Liver (tissue), 9 donors: ENCODE results near the gene CORO1A. TPM values are rescaled to one million over a fixed set of nuclear protein-coding genes. Genes with fewer than 3 reads are reported as not detected.
"Not testable (repeated sequence)": the region's sequence is repeated elsewhere in the genome, so short reads cannot be mapped to it uniquely, and the experiment has no call there.

Experiments used
- DNase-seq: peaks from one replicate; pipeline ENCODE4 v3.0.0-alpha.2; 2017; ENCODE audit warnings: low spot score
- H3K27ac ChIP-seq, 2 donors: one replicate each; pipeline ENCODE4 v1.7.0; 2013; ENCODE audit warnings: inconsistent platforms in 2 of 2, low read length in 2 of 2, control low read depth in 1 of 2, low read depth in 1 of 2, mild to moderate bottlenecking in 1 of 2
- H3K27me3 ChIP-seq, 4 donors: one replicate each; pipeline versions ENCODE4 v1.6.1 to v1.7.0; 2013; ENCODE audit warnings: low read length in 3 of 4, inconsistent platforms in 1 of 4, mild to moderate bottlenecking in 1 of 4, moderate library complexity in 1 of 4; ENCODE audit not compliant: control insufficient read depth in 4 of 4, insufficient read depth in 4 of 4
- H3K36me3 ChIP-seq, 4 donors: one replicate each; pipeline versions ENCODE4 v1.6.1 to v1.7.0; 2013; ENCODE audit warnings: low read length in 3 of 4, mild to moderate bottlenecking in 3 of 4, low read depth in 1 of 4, moderate library complexity in 1 of 4; ENCODE audit not compliant: control insufficient read depth in 4 of 4, insufficient read depth in 3 of 4
- H3K4me1 ChIP-seq, 4 donors: one replicate each; pipeline versions ENCODE4 v1.6.1 to v1.7.0; 2013; ENCODE audit warnings: low read length in 3 of 4, mild to moderate bottlenecking in 3 of 4, moderate library complexity in 1 of 4; ENCODE audit not compliant: control insufficient read depth in 4 of 4, insufficient read depth in 4 of 4
- H3K4me3 ChIP-seq, 3 donors: one replicate each; pipeline versions ENCODE4 v1.6.1 to v1.7.0; 2013; ENCODE audit warnings: low read length in 3 of 3, control low read depth in 1 of 3, low read depth in 1 of 3, mild to moderate bottlenecking in 1 of 3
- H3K9ac ChIP-seq, 2 donors: one replicate each; pipeline ENCODE4 v1.7.0; 2013; ENCODE audit warnings: low read length in 2 of 2, mild to moderate bottlenecking in 2 of 2, moderate library complexity in 2 of 2, control low read depth in 1 of 2, low read depth in 1 of 2
- H3K9me3 ChIP-seq, 4 donors: one replicate each; pipeline versions ENCODE4 v1.6.1 to v1.7.0; 2013; ENCODE audit warnings: low read length in 3 of 4; ENCODE audit not compliant: control insufficient read depth in 4 of 4
- WGBS: extraction: QIAGEN DNeasy Blood & Tissue Kit; methylation state at CpG from one replicate; pipeline ENCODE4 v1.1.7; 2013; 5-methylcytosine and 5-hydroxymethylcytosine counted together
- polyA plus RNA-seq, 2 donors: library from polyadenylated mRNA; stranded (reverse) in 1 of 2; unstranded in 1 of 2; fragments of 200-250 nt in 1 of 2; fragments of >200 nt in 1 of 2; fragmentation: Nextera tagmentation in 1 of 2; extraction: Ambion mirVana in 1 of 2; gene quantifications; one replicate each; pipeline versions ENCODE4 v1.2.1 to v1.2.3, GENCODE V29; 2013 to 2015
- total RNA-seq, 2 donors: library from RNA; depleted of rRNA; stranded (reverse); fragments of >200 nt; gene quantifications; one replicate each; pipeline ENCODE4 v1.2.3, GENCODE V29; 2014
- donor health status: healthy.
- donor health status: healthy.
- donor health status: healthy.
- donor health status: healthy.
- donor health status: healthy.

CORO1A gene
- total and polyA plus RNA-seq, 4 donors: 6.0 to 26.7 (median 14.7) TPM

- H3K9ac ChIP-seq, DNase-seq, H3K4me3 ChIP-seq, H3K27ac ChIP-seq, H3K9me3 ChIP-seq, H3K27me3 ChIP-seq, H3K4me1 ChIP-seq, H3K36me3 ChIP-seq: not testable (repeated sequence)
- WGBS: 59% methylated on average over 1 of the region's 2 CpGs
Observed at GRCh38 chr16:30197001-30197400, 13.6 kb downstream of the CORO1A start.

GRCh38 chr16:30199049-30199448 lies 15.6 kb downstream of the CORO1A start, which contains the start of gene SULT1A3:
SULT1A3 (plus strand) TSS chr16:30199255; CDS start chr16:30200729, 1,474 bp downstream.
- not testable (repeated sequence) for DNase-seq, H3K27ac ChIP-seq, H3K4me3 ChIP-seq, H3K9ac ChIP-seq, H3K27me3 ChIP-seq, H3K4me1 ChIP-seq, H3K9me3 ChIP-seq, H3K36me3 ChIP-seq
- WGBS: no CpG with 5 or more reads among the region's 3 CpGs

GRCh38 chr16:30199608-30200343 lies 16.4 kb downstream of the CORO1A start:
- H3K27ac ChIP-seq, H3K36me3 ChIP-seq: not testable (repeated sequence)
- WGBS: no CpG with 5 or more reads among the region's 15 CpGs

GRCh38 chr16:30205541-30206236 lies 22.3 kb downstream of the CORO1A start:
- not testable (repeated sequence) for H3K27me3 ChIP-seq, DNase-seq, H3K27ac ChIP-seq, H3K9ac ChIP-seq, H3K36me3 ChIP-seq, H3K9me3 ChIP-seq, H3K4me1 ChIP-seq
- WGBS: 5% methylated on average over 20 of the region's 52 CpGs
- peak overlapping the region in 1 of 3 donors; percentile 40 for H3K4me3 ChIP-seq

More at GRCh38 chr16:30199608-30200343, 16.4 kb downstream of the CORO1A start:
- not testable (repeated sequence) for H3K9ac ChIP-seq, H3K4me3 ChIP-seq, H3K27me3 ChIP-seq, H3K4me1 ChIP-seq, DNase-seq, H3K9me3 ChIP-seq

GRCh38 chr16:30206252-30206651 lies 22.9 kb downstream of the CORO1A start:
- DNase-seq: not testable (repeated sequence)
- peak overlapping the region in 1 of 3 donors; percentile 40 for H3K4me3 ChIP-seq

GRCh38 chr16:30207063-30207704 lies 23.8 kb downstream of the CORO1A start:
- not testable (repeated sequence) for DNase-seq, H3K36me3 ChIP-seq, H3K4me3 ChIP-seq, H3K9me3 ChIP-seq, H3K27me3 ChIP-seq, H3K4me1 ChIP-seq, H3K9ac ChIP-seq, H3K27ac ChIP-seq
- 58% methylated on average over 2 of the region's 9 CpGs for WGBS

More at GRCh38 chr16:30206252-30206651, 22.9 kb downstream of the CORO1A start:
- no CpG with 5 or more reads among the region's 33 CpGs for WGBS
- H3K9me3 ChIP-seq, H3K9ac ChIP-seq, H3K36me3 ChIP-seq, H3K27me3 ChIP-seq, H3K27ac ChIP-seq, H3K4me1 ChIP-seq: not testable (repeated sequence)

- H3K4me3 ChIP-seq, H3K36me3 ChIP-seq, H3K27ac ChIP-seq, H3K4me1 ChIP-seq, H3K27me3 ChIP-seq, H3K9ac ChIP-seq, H3K9me3 ChIP-seq, DNase-seq: not testable (repeated sequence)
- 18% methylated on average over 4 of the region's 6 CpGs for WGBS
Observed at GRCh38 chr16:30209032-30209431, 25.6 kb downstream of the CORO1A start.

GRCh38 chr16:30211414-30211813 lies 28.0 kb downstream of the CORO1A start:
- not testable (repeated sequence) for H3K9ac ChIP-seq, H3K4me1 ChIP-seq, H3K4me3 ChIP-seq, H3K27ac ChIP-seq, H3K36me3 ChIP-seq, H3K9me3 ChIP-seq, DNase-seq, H3K27me3 ChIP-seq
- WGBS: no CpG with 5 or more reads among the region's 4 CpGs
